Omental fat pad (tissue), 4 donors: ENCODE data around the gene MOB3B. TPM values are rescaled to one million over a fixed set of nuclear protein-coding genes. Genes with fewer than 3 reads are reported as not detected.

Source experiments
- ATAC-seq: fragments of 150-250 bp; one replicate; pipeline ENCODE4 v1.9.1; 2016; ENCODE audit warnings: mild to moderate bottlenecking, moderate library complexity; ENCODE audit not compliant: low FRiP score
- DNase-seq: peaks from one replicate; pipeline ENCODE4 v3.0.0-alpha.2; 2019; ENCODE audit warnings: low spot score
- total RNA-seq, 4 donors: library from RNA; depleted of rRNA; stranded (reverse); fragments of >200 nt; gene quantifications; one replicate each; pipeline ENCODE4 v1.1.0, GENCODE V29; 2016
- TF ChIP-seq, protein P1 (sequence below), 3 donors: fragments of 450-650 bp; IDR thresholded peaks; one replicate each; pipeline ENCODE4 v1.5.1; 2016 to 2017; ENCODE audit warnings: antibody characterized with exemption in 3 of 3, mild to moderate bottlenecking in 3 of 3, moderate library complexity in 2 of 3

The MOB3B gene
- total RNA-seq, 4 donors from 2014 or later = 7.9 to 11.5 (median 9.4) TPM

- no peak for ATAC-seq
- TF ChIP-seq, protein P1, sequence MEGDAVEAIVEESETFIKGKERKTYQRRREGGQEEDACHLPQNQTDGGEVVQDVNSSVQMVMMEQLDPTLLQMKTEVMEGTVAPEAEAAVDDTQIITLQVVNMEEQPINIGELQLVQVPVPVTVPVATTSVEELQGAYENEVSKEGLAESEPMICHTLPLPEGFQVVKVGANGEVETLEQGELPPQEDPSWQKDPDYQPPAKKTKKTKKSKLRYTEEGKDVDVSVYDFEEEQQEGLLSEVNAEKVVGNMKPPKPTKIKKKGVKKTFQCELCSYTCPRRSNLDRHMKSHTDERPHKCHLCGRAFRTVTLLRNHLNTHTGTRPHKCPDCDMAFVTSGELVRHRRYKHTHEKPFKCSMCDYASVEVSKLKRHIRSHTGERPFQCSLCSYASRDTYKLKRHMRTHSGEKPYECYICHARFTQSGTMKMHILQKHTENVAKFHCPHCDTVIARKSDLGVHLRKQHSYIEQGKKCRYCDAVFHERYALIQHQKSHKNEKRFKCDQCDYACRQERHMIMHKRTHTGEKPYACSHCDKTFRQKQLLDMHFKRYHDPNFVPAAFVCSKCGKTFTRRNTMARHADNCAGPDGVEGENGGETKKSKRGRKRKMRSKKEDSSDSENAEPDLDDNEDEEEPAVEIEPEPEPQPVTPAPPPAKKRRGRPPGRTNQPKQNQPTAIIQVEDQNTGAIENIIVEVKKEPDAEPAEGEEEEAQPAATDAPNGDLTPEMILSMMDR (IDR thresholded peaks at IDR 0.05) = no peak
These were observed 34.0 kb downstream of the MOB3B start for GRCh38 chr9:27495480-27496134.

DNA sequence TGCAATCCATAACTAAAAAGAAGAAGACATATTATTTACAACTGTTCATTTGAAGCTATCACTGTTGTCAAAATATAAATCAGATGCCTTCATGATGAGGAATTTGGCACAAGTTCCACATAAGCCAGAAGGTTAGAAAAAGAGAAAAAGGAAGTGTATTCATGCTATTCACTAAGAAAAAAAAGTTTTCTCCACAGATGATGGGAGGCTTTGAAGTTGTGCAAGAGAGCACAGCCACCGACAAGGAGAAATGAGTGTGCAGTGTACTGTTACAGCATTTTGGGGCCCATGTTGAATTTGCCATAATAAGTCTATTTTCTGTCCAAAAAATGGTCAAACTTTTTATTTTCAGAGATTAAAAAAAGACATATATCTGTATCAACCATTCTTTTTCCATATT lies 38.5 kb downstream of the MOB3B start:
- TF ChIP-seq, protein P1 (IDR thresholded peaks at IDR 0.05) = no peak
- no peak for ATAC-seq
- no peak for DNase-seq

More at GRCh38 chr9:27495480-27496134, 34.0 kb downstream of the MOB3B start:
- DNase-seq = no peak

DNA sequence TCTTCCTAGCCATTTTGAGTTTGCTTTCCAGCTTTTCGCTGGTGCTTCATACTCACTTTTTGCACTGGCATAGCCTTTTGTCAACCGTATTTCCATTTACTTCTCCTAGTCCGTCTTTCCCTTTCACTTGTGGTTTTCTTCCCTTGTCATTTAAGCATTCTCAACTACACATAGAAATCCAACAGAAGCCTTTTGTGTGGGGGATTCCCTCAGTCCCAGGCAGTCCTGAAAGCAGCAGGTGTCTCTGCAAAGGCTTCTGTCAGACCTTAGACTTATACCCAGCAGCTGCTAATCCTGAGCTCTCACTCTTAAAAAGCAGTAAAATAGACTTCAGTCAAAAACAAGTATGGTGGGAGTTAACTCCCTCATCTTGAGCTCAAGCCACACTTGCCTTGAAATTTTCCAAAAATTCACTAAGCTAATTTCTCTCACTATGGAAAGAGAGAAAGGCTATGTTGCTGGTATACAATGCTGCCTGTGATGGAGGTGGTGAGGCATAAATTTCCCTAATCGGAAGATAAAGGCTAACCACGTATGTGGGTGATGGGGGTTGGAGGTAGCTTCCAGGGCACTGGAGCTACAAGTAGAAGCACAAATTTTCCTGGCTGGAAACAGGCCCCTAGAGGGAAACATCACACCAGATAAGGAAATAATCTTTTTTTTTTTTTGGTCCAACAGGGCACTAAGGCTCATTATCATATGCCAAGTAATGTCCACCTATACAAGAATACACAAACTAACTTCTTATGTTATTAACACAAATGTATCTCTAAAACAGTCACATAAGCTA lies 40.3 kb downstream of the MOB3B start:
- TF ChIP-seq, protein P1 (IDR thresholded peaks at IDR 0.05) = no peak
- no peak for ATAC-seq

DNA sequence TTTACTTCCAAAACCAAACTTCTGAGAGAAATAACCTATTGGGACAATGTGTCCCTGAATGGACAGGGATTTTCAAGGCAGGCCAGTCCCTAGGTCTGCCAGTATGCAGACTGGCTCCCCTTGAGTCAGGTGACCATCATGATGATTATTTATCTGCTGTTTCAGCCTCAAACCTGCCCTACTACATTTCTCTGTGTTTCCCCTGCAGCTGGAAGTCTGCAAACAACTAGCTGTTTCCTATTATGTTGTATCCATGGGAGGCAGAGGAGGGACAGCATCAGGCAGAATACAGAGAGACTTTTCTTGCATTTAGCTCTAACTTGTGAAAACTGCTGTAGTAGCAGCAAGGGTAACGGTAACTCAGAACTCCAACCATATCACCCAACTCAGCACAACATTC lies 41.7 kb downstream of the MOB3B start:
- no peak for ATAC-seq
- no peak for DNase-seq
- TF ChIP-seq, protein P1 (IDR thresholded peaks at IDR 0.05) = no peak

More for the DNA sequence above, 40.3 kb downstream of the MOB3B start:
- DNase-seq = no peak

GRCh38 chr9:27487128-27487640 lies 42.4 kb downstream of the MOB3B start:
- ATAC-seq = no peak
- TF ChIP-seq, protein P1 (IDR thresholded peaks at IDR 0.05) = no peak
- no peak for DNase-seq

DNA sequence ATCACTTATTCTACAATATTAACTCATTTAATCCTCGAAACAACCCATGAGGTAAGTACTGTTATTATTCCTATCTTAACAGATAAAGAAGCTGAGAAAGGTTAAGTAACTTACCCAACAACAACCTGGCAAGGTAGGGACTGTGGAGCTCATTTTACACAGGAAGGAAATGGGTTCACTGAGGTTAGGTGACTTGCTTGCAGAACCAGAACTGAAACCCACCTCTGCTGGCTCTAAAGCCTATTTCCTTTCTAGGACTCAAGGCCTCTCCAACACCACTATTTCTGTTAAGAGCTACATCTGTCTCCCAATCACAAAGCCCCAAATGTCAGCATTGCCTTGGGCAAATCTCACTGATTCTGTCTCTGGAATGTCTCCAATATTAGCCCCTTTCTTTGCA lies 44.5 kb downstream of the MOB3B start:
- DNase-seq (no peak), ATAC-seq (no peak)
- TF ChIP-seq, protein P1 (IDR thresholded peaks at IDR 0.05) = no peak
